Posterior cingulate gyrus (tissue), 11 donors: Measurements from ENCODE around the gene KCNJ10.
"Not testable (repeated sequence)": the region's sequence is repeated elsewhere in the genome, so short reads cannot be mapped to it uniquely, and the experiment has no call there.

ENCODE experiments used
- DNase-seq, 10 donors: peaks; one replicate each; pipeline versions ENCODE4 v3.0.0 to v3.0.0-alpha.2; 2020 to 2021; ENCODE audit warnings: mixed read lengths in 3 of 10
- intact Hi-C: fragments of 100-400 bp; cut with DNase I; formaldehyde crosslinking; loops from one replicate; pipeline ENCODE4 v1.15.1; 2023

KCNJ10 gene

DNA sequence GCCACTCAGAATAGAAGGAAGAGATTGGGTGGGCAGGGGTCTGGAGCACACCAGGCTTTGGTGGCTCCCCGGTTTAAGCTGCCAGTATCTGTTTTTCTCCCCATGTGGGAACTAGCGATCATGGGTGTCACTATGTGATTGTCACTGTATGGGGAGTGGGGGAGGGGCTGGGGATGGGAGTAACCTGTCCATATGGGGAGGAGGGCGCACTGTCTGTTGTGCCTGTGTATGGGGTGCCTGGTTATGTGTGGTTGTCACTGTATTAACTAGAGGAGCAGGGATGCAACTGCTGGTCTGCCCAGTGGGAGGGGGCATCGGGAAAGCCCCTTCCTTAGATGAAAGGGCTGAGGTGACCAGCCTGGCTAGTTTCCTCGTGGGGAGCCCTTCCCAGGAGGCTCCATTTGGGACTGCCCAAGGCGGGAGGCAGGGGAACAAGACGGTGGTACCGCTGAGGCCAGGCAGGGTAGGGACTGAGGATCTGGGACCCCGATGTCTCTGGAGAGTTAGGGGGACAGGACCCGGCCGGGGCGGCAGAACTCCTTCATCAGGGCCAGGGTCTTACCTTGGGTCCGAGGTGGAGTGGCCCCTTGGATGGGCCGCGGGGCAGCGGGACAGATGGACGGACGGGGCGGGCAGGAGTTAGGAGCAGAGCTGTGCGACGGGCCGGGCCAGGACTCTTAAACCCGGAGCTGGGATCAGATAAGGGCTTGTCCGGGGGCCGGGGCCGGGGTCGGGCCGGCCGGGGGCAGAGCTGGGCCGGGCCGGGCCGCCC is at the start of gene KCNJ10:
Gene KCNJ10 (minus strand): TSS at position 701 of the 772 bp plus-strand sequence. CDS start 27,628 bp downstream, outside the sequence.
- DNase-seq: peak in 1 of 10 donors; percentile 46
- intact Hi-C loops: no loop called here

GRCh38 chr1:160118928-160119327 is 49.0 kb upstream of the KCNJ10 start:
- no peak for DNase-seq
- intact Hi-C loops: no loop called here

- intact Hi-C loops: no loop called here
- peak; percentile 64 to 96 (median 78) for DNase-seq
Observed at GRCh38 chr1:160117709-160118183, 47.8 kb upstream of the KCNJ10 start.

GRCh38 chr1:160117300-160117699 is 47.3 kb upstream of the KCNJ10 start:
- DNase-seq: no peak
- intact Hi-C loops: no loop called here

DNA sequence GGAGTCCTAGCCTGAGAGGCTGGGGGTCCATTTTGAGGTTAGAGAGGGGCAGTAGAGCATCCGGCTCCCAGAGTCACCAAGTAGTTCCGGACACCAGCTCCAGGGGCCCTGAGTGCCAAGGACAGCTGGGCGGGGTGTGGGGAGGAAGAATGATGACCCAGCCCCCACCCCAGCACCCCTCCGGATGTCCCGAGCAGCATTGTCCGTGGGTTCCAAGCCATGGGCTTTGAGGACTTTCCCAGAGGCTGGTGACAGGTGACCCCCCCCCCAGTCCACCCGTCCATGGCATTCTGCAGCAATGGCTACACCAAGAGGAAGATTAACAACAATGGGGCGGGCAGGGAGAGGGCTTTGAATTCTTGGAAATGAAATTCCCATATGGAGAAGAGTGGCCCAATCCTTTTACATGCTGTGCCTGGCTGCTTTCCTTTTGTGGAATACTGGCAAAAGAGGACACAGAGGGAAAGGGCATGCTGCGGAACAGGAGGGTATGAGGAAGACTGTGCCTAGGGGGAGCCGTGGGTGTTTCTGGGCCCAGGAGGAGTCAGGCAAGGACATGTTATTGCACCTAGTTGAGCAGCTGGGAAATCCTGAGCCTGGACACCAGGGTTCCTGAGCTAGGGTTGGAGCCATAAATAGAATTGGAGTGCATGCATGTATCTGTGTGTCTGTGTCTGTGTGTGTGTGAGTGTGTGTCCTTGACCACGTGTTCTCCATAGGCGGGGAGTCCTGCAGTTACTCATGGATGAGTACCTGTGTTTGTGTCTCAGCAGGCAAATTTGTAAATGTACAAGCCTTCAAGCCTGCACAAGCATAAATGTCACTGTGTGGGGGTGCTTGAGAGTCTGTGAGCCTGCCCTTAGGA is 46.6 kb upstream of the KCNJ10 start:
- DNase-seq: peak in 1 of 10 donors; percentile 74
- intact Hi-C loops: no loop called here

DNA sequence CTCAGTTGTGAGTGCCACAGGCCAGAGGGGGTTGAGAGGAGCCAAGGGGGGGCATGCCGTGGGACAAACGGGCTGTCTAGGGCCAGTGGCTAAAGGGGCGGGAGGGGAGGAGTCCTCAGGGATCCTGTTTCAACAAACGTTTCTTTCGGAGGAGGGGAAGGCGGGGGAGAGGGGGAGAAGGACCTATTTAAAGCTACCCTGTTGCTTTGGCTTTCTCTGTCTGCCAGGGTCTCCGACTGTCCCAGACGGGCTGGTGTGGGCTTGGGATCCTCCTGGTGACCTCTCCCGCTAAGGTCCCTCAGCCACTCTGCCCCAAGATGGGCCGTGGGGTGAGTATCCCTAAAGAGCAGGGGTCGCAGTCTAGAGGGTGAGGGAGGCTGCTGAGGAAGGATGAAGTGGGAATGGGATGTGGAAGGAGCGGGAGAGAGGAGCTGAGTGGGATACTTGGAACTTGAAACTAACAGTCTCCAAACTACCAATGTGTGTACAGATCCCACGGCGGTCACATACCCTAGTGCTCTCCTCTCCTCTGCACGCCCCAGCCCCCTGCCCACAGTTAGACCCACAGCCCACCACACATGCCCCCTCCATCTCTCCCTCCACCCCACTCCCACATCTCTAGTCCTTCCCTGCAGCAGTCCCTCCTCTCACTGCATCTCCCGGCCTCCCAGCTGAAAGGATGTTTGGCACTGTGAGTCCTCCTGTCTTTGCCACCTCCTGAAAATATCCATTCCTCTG is 45.8 kb upstream of the KCNJ10 start, which contains the start of gene ATP1A2:
Gene ATP1A2 (plus strand): TSS at position 215 of the 738 bp plus-strand sequence. CDS start 103 bp downstream, at position 318.
- intact Hi-C loops: no loop called here
- DNase-seq: peak in 1 of 10 donors; percentile 77

DNA sequence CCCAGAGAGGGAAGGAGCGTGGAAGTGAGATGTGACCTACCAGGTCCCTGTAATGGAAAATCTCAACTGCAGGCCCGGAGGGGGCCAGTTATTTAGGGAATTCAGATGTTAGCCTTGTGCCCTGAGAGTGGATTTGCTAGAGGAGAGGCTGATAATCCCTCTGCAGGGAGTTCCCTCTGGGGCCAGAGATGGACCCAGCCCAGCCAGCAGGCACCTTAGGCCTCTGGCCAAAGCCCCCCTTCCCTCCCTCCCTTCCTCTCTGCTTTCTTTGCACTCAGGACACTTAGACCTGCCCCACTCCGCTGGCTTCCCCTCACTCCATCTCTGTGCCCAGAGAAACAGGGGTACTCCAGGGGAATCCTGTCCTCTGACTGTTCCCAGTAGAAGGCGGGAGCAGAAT is 44.1 kb upstream of the KCNJ10 start:
- peak in 2 of 10 donors; percentile 44 to 49 for DNase-seq
- intact Hi-C loops: no loop called here

DNA sequence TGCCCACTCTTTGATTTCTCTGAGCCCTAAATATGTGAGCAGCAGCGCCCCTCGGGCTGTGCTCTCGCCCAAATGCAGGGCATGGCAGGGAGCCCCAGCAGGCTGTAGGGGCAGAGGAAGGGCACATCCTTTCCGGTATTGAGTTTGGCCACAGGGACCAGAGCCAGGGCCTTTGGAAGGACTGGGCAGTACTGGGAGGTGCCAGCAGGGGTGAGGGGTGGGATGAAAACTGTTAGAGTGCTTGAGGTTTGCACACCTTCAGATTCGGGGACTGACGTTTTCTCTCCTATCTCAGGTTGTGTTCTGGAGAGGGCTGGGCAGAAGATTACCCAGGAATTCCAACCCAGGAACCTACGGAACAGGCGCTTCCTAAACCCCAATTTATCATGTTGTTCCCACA is 43.4 kb upstream of the KCNJ10 start:
- no peak for DNase-seq
- intact Hi-C loops: no loop called here

DNA sequence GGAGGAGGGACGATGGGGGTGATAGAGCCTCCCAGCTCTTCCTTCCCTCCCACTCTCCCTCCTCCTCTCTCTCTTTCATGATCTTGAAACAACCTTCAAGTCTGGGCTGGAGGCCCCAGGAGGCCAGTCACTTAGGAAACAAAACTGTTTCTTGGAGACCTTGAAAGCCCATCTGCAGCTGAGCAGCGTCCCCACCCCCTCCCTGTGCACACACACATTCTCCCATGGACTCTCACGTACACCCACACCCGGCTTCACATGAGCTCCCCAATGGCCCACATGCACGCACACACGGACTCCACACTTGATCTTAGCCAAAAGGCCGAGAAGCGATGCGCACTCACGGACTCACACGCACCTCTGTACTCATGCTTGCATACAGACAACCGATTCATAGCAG is 42.4 kb upstream of the KCNJ10 start:
- peak in 1 of 10 donors; percentile 75 for DNase-seq
- intact Hi-C loops: no loop called here

DNA sequence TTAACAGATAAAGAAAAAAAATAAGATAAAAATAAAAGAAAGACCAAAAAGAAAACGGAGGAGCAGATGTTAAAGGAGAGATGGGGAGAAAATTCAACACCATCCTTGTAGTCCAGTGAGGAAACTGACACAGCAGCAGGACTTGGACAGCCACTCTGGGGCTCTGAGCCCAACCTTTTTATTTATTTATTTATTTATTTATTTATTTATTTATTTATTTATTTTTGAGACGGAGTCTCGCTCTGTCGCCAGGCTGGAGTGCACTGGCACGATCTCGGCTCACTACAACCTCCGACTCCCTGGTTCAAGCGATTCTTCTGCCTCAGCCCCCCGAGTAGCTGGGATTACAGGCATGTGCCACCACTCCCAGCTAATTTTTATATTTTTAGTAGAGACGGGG is 41.5 kb upstream of the KCNJ10 start:
- DNase-seq, intact Hi-C loops: not testable (repeated sequence)

- intact Hi-C loops: no loop called here
- no peak for DNase-seq
Observed at GRCh38 chr1:160109686-160110085, 39.7 kb upstream of the KCNJ10 start.

DNA sequence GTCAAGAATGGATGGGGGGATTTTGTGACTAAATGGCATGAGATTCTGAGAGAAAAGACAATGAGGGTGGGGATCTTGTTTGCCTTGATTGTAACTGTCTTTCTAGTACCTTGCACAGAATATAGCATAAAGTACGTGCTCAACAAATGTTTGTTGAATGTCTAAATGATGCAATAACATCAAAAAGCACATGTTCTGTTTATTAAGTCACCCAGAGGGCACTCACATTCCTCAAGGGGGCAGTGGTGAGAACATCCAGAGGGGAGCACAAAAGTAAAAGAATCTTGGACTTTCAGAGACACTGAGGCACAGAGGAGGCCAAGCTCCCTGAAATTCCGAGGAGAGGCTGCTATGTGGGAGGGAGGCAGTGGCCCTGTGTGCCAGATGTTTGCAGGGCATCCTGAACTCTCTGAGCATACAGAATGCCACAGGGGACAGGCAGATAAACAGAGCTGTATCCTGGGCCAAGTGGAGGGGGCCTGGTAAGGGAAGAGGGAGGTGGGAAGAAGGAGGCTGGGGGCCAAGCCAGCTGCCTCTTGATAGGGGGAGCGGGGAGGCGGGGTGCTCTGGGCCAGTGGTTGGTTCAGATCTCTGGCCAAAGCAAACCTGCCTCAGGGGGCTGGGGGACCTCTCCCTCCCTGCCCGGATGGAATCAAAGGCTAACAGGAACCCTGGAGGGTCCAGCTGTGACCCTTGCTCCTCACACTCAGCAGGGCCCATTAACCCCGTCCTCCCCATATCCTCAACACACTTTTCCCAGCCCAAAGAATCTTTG is 39.1 kb upstream of the KCNJ10 start:
- intact Hi-C loops: no loop called here
- DNase-seq: no peak

- no peak for DNase-seq
Observed at GRCh38 chr1:160107512-160107911, 37.6 kb upstream of the KCNJ10 start.

DNA sequence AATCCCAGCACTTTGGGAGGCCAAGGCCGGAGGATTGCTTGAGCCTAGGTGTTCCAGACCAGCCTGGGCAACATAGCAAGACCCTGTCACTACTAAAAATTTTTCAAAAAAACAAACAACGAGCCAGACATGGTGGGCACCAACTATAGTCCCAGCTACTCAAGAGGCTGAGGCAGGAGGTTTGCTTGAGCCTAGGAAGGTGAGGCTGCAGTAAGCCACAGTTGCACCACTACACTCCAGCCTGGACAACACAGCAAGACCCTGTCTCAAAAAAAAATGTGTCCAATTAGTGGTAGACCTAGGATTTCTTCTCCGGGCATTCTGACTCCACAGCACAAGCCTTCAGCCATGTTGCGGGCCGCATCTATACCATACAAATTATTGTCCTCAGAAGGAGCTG is 35.2 kb upstream of the KCNJ10 start:
- intact Hi-C loops: no loop called here

More at GRCh38 chr1:160107512-160107911, 37.6 kb upstream of the KCNJ10 start:
- intact Hi-C loops: no loop called here

GRCh38 chr1:160104486-160104885 is 34.5 kb upstream of the KCNJ10 start:
- intact Hi-C loops: loop anchor here (5.0 kb wide), 2 partner anchors 88 to 273 kb away; partner anchors contain the start of gene CASQ1
- DNase-seq: no peak

More for the DNA sequence above, 35.2 kb upstream of the KCNJ10 start:
- no peak for DNase-seq

- DNase-seq: peak in 2 of 10 donors; percentile 52 to 77
- intact Hi-C loops: loop anchor here (5.0 kb wide), 2 partner anchors 88 to 273 kb away; partner anchors contain the start of gene CASQ1
Observed at GRCh38 chr1:160103658-160104408, 33.9 kb upstream of the KCNJ10 start.

- no peak for DNase-seq
- intact Hi-C loops: loop anchor here (1.0 to 5.0 kb wide), 3 partner anchors 90 to 275 kb away; partner anchors contain the start of gene CASQ1
Observed at GRCh38 chr1:160101717-160102522, 32.0 kb upstream of the KCNJ10 start.
